Muscle of arm (tissue), 14 donors: ENCODE results near the gene KLF15. TPM values are rescaled to one million over a fixed set of nuclear protein-coding genes. Genes with fewer than 3 reads are reported as not detected.

Source experiments
- DNase-seq: peaks from one replicate; pipeline ENCODE4 v3.0.0-alpha.2; 2013
- long read RNA-seq, 11 donors: transcript quantifications; one replicate each; lab custom pipeline, GENCODE V29; 2026
- polyA plus RNA-seq, 12 donors: library from polyadenylated mRNA; unstranded; fragments of 120-200 nt; gene quantifications; one replicate each; pipeline ENCODE4 v1.2.1, GENCODE V29; 2013; ENCODE audit not compliant: insufficient read length in 12 of 12

Gene KLF15
- polyA plus RNA-seq = 1 to 10 TPM in 4 of 12 donors, under 1 TPM in 6, not detected in 2; 0.42 to 2.0 (median 0.90) TPM
- long read RNA-seq, donor 1, partial matches to known transcripts = 0 of 2 reads
- long read RNA-seq, donor 1, other reads (novel, unspliced or antisense) = 0 of 2 reads
- long read RNA-seq, donor 2 = 0 reads
- long read RNA-seq, donor 3 = 0 reads
- long read RNA-seq, donor 4 = 0 reads
- long read RNA-seq, donor 5 = 0 reads
- long read RNA-seq, donor 6 = 0 reads
- long read RNA-seq, donor 7 = 0 reads
- long read RNA-seq, donor 8, partial matches to known transcripts = 0 of 1 reads
- long read RNA-seq, donor 8, other reads (novel, unspliced or antisense) = 0 of 1 reads
- long read RNA-seq, donor 9 = 0 reads
- long read RNA-seq, donor 10, partial matches to known transcripts = 0 of 1 reads
- long read RNA-seq, donor 10, other reads (novel, unspliced or antisense) = 0 of 1 reads
- long read RNA-seq, donor 11 = 0 reads

- DNase-seq = peak; percentile 68
Observed at GRCh38 chr3:126357295-126358037, at the start of gene KLF15. Gene KLF15 (minus strand): TSS chr3:126357408. CDS start chr3:126352922, 4,486 bp downstream.

- no peak for DNase-seq
Observed at GRCh38 chr3:126406389-126407296, 49.4 kb upstream of the KLF15 start.

- no peak for DNase-seq
Observed at GRCh38 chr3:126402666-126403302, 45.6 kb upstream of the KLF15 start.

- DNase-seq = no peak
Observed at GRCh38 chr3:126402178-126402577, 45.0 kb upstream of the KLF15 start.

GRCh38 chr3:126401611-126402160 is 44.5 kb upstream of the KLF15 start:
- DNase-seq = no peak

- no peak for DNase-seq
Observed at GRCh38 chr3:126399756-126400155, 42.5 kb upstream of the KLF15 start.

GRCh38 chr3:126399351-126399735 is 42.1 kb upstream of the KLF15 start:
- no peak for DNase-seq

GRCh38 chr3:126398423-126399350 is 41.5 kb upstream of the KLF15 start:
- no peak for DNase-seq

- no peak for DNase-seq
Observed at GRCh38 chr3:126397610-126398422, 40.6 kb upstream of the KLF15 start.

GRCh38 chr3:126396536-126396935 is 39.3 kb upstream of the KLF15 start:
- no peak for DNase-seq

GRCh38 chr3:126395846-126396513 is 38.8 kb upstream of the KLF15 start:
- no peak for DNase-seq

GRCh38 chr3:126394977-126395321 is 37.7 kb upstream of the KLF15 start:
- no peak for DNase-seq

- DNase-seq = peak; percentile 39
Observed at GRCh38 chr3:126394179-126394976, 37.2 kb upstream of the KLF15 start, which contains the start of gene CFAP100. Gene CFAP100 (plus strand): TSS chr3:126394909. CDS start chr3:126396001, 1,092 bp downstream.

- DNase-seq = no peak
Observed at GRCh38 chr3:126393563-126393962, 36.4 kb upstream of the KLF15 start.

GRCh38 chr3:126392246-126392645 is 35.0 kb upstream of the KLF15 start:
- DNase-seq = no peak

GRCh38 chr3:126391631-126392030 is 34.4 kb upstream of the KLF15 start:
- no peak for DNase-seq

GRCh38 chr3:126390751-126391150 is 33.5 kb upstream of the KLF15 start:
- DNase-seq = no peak
